Skin epidermis (tissue), 12 donors: ENCODE data around the gene FRYL.

ENCODE experiments used
- H3K27ac ChIP-seq, 21 experiments: fragments of 200-600 bp; sonication (generic) in 11 of 21; one replicate each; pipeline ENCODE4 v1.5.0; 2020; ENCODE audit warnings: mild to moderate bottlenecking in 3 of 21, inconsistent platforms in 2 of 21, moderate library complexity in 2 of 21
- H3K4me3 ChIP-seq, 7 experiments: fragments of 200-600 bp; sonication (generic) in 2 of 7; one replicate each; pipeline ENCODE4 v1.5.0; 2020; ENCODE audit warnings: inconsistent platforms in 2 of 7, mild to moderate bottlenecking in 2 of 7, moderate library complexity in 1 of 7

FRYL gene

DNA sequence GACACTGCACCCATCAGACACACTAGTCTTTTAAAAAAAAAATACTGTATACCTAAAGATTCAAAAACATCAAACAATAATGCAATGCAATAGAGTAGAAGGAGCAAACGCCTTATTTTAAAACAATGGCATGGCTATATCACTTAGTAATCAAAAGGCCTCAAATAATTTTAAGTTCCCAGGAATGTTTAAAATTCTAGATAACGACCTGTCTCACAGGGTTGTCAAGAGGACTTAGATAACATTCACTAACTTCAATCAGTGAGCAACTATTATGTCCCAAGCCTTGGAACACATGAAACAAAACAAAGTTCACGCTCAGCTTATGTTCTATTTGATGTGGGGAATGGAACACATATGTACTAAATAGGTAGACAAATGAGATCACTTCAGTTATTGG lies 106.5 kb downstream of the FRYL start:
- no peak overlapping the region for H3K27ac ChIP-seq
- H3K4me3 ChIP-seq = no peak overlapping the region

DNA sequence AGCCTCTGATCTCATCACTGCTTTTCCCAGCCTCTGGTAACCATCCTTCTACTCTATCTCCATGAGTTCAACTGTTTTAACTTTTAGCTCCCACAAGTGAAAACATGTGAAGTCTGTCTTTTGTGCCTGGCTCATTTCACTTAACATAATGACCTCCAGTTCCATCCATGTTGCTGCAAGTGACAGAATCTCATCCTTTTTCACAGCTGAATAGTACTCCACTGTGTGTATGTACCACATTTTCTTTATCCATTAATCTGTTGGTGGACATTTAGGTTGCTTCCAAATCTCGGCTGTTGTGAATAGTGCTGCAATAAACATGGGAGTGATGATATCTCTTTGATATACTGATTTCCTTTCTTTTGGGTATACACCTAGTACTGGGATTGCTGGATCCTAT lies 109.5 kb downstream of the FRYL start:
- Histone ChIP-seq H3K4me3 (no peak overlapping the region), H3K27ac (no peak overlapping the region)

- no peak overlapping the region for H3K4me3 ChIP-seq
- H3K27ac ChIP-seq = peak overlapping the region in 2 of 21 experiments; percentile 20 to 41
Observed at GRCh38 chr4:48669086-48669485, 111.0 kb downstream of the FRYL start.

DNA sequence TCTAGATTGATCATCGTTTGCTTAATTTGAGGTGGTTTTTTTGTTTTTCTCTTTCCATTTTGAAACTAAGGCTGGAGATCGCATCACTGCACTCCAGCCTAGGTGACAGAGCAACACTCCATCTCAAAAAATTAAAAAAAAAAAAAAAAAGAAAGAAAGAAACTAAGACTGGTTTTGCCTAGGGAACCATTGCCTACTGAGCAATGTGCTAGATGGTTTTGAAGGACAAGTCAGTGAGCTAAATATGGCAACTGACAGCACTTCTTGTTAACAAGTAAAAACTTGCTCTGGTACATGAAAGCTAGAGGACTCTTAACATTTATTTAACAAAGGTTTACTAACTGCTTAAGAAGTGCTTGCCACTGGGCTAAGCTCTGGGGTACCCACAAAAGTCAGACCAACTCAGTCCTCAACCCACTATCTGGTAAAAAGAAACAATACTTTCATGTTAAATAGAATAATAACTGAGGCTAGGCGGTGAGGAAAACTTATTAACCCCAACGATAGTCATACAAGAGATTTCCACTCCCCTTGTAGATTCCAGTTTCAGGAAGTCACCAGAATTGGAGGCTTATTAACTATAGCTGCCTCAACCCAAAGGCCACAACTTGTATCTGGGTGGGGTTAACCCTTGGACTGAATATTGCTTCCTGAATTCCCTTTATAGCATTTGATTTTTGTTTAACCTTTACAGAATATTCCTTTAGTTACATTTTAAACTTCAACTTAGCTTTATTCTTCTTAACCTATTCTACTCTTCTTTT lies 111.6 kb downstream of the FRYL start:
- Histone ChIP-seq H3K4me3 (no peak overlapping the region), H3K27ac (peak overlapping the region in 6 of 21 experiments; percentile 19 to 64 (median 30))

DNA sequence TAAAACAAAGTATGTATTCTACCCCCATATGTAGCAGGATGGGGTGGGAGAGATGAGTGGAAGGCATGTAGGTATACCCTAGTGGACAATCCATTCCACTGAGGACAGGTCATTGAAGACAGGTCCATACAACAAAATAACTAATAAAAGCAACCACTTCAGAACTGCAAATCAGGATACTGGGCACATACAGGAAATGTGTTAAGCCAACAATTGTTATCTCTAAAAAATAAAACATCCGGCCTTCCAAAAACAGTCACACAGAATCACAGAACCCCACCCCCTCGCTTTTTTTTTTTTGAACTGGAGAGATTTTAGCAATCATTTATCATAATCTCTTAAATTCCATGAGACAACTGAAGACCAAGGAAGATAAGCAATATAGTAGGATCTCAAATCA lies 112.9 kb downstream of the FRYL start:
- no peak overlapping the region for H3K4me3 ChIP-seq
- peak overlapping the region in 1 of 21 experiments; percentile 9 for H3K27ac ChIP-seq

DNA sequence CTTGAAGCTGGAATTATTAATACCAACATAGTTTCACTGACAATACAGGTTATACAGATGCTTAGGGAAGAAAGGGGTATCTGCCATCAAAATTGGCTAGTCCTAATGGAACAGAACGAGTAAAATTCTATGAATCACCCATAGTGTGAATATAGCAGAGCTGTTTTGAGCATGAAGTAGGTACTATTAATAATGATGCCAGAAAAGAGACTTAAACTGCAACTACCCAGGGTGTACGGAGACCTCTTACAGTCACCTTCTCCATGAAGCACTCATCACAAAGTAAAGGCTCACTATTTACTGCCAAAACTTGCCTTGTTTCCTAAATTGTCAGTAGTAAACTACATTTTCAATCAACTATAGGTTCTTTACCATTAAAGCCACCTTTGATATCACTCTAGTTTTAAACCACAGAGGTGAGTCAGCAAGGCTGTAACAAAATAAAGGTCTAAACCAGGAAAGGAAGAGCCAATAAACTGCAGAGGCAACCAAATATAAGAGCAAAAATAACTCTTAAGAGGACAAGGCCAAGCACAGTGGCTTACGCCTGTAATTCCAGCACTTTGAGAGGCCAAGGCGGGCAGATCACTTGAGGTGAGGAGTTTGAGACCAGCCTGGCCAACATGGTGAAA lies 114.4 kb downstream of the FRYL start:
- Histone ChIP-seq H3K4me3 (no peak overlapping the region), H3K27ac (no peak overlapping the region)

DNA sequence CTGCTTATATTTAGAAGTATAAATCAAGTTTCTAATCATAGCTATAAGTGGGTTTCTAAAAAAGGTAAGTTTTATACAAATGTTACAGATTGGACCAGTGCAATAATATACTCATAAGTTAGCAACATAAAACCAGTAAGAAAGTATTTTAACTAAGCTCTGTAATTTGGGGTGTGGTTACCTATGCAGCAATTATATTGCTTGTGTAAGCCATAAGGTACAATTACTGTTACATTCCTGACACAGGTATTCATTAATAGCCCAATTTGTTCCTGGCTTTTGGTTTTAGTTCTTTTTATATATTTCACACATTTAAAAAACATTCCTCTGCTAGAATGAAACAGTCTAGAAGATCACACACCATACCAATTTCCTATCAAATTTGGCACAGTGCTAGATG lies 115.1 kb downstream of the FRYL start:
- no peak overlapping the region for H3K4me3 ChIP-seq

GRCh38 chr4:48661391-48661790 lies 118.7 kb downstream of the FRYL start:
- no peak overlapping the region for H3K4me3 ChIP-seq
- H3K27ac ChIP-seq = no peak overlapping the region

More for the DNA sequence above, 115.1 kb downstream of the FRYL start:
- peak overlapping the region in 1 of 21 experiments; percentile 24 for H3K27ac ChIP-seq

DNA sequence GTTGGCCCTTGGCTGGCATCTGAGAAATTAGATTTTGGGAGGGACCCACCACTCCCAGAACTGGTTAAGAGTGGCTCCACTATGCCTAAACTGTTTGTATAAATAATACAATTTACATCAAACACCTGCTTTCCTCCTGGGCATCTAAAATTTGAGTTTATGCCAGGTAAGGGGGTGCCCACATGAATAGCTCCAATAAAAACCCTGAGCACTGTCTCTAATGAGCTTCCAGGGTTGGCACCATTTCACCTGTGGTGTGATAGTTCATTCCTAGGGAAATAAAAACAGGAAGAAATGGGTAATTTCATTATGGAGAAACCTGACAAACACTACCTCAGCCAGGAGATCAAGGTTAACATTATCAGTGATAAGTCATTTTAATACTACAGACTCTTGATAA lies 119.7 kb downstream of the FRYL start:
- Histone ChIP-seq H3K27ac (no peak overlapping the region), H3K4me3 (no peak overlapping the region)

DNA sequence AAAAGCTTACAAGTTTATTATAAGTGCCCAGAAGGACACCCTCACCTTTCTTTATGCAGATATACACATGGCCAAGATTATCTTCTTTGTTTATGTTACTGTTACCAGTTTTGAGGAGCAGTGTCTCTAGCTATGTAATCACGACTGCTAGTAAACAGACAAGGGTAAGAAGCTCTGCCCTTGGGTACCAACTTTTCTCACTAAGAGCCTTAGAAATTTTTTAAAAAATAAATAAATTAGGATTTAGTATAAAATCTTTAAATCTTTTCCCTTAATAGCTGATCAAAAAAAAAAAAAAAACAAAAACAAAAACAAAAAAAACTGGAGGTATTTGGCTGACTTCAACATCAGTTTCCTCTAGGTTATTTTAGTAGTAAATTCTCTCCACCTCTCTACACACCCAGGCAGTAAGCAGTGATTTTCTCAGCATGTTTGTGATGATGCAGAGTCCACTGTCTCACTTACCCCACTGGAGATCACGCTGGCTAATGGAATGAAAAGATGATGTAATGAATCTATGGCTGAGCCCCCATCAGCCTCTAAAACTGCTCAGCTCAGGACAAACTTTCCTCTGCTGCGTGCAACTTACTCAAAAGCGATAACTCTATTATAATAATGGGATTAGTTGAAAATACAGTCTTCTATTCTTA lies 125.9 kb downstream of the FRYL start:
- Histone ChIP-seq H3K27ac (peak overlapping the region in 7 of 21 experiments; percentile 12 to 53 (median 29)), H3K4me3 (no peak overlapping the region)

GRCh38 chr4:48653217-48654014 lies 126.7 kb downstream of the FRYL start:
- Histone ChIP-seq H3K27ac (peak overlapping the region in 4 of 21 experiments; percentile 21 to 60 (median 38)), H3K4me3 (no peak overlapping the region)

GRCh38 chr4:48651914-48652313 lies 128.2 kb downstream of the FRYL start:
- Histone ChIP-seq H3K4me3 (no peak overlapping the region), H3K27ac (no peak overlapping the region)

DNA sequence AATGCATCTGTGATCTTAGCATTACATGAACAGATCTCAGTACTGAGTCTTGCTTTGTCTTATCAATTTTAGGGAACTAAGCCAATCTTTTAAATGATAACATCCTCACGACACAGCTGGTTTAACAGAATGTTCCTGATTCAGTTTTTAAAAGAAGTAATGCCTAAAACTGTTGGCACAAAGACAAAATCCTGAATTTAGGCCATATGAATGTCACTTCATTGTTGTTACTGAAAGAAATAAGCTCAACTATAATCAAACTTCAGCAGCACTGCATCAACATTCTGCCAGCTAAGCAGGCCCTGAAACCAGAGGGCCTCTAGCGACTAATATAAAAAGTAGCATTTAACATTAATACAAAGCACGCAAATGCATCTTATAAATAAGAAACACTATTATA lies 130.6 kb downstream of the FRYL start:
- no peak overlapping the region for H3K27ac ChIP-seq
- no peak overlapping the region for H3K4me3 ChIP-seq

DNA sequence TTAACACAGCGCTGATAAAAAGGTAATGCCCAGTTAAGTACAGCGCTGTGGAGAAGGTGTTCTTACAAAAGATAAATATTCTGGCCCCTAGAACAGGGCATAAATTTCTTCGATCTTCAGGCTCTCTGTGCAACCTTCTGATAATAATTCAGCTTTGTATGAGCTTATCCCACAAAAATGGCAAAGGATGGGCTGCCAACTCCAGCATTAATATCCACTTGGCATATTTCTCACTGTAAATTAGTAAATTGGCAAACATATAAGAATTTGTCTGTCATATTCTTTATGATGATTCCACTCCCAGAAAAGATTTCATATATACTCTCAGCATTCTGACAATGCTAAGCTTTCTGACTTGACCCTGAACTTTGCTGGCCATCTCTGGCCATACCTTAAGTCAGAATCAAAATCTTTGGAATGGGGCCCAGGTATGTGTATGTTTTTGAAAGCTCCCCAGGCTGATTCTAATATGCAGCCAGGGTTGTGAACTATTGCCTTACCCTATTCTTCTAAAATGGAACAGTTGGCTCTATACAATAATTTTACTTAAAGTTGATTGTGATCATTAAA lies 134.8 kb downstream of the FRYL start:
- no peak overlapping the region for H3K27ac ChIP-seq

GRCh38 chr4:48642421-48643374 lies 137.4 kb downstream of the FRYL start:
- H3K4me3 ChIP-seq = no peak overlapping the region
- H3K27ac ChIP-seq = peak overlapping the region in 1 of 21 experiments; percentile 47

More for the DNA sequence above, 134.8 kb downstream of the FRYL start:
- H3K4me3 ChIP-seq = no peak overlapping the region

GRCh38 chr4:48641401-48641800 lies 138.7 kb downstream of the FRYL start:
- Histone ChIP-seq H3K27ac (peak overlapping the region in 1 of 21 experiments; percentile 16), H3K4me3 (no peak overlapping the region)

DNA sequence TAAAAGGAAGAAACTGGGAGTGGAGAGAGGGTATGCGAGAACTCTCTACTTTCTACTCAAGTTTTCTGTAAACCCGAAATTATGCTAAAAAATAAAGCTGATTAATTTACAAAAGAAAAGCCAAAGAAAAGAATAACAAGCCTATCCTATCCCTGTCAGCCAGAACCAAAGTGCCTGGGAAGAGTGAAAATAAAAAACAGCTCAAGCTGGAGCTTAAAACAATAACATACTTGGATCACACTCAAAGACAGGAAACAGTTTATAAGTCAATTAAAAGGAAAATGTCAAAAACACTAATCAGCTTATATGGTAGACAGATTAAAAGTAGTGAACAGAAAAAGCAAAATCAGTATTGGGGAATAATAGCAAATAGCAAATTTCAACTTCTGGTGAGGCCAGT lies 139.4 kb downstream of the FRYL start:
- Histone ChIP-seq H3K4me3 (no peak overlapping the region), H3K27ac (peak overlapping the region in 4 of 21 experiments; percentile 3 to 34 (median 22))

GRCh38 chr4:48640225-48640624 lies 139.9 kb downstream of the FRYL start:
- Histone ChIP-seq H3K27ac (peak overlapping the region in 4 of 21 experiments; percentile 3 to 34 (median 22)), H3K4me3 (no peak overlapping the region)
